ENCODE results near the gene CD14. TPM values are rescaled to one million over a fixed set of nuclear protein-coding genes. Genes with fewer than 3 reads are reported as not detected.

CD14 gene
- total RNA-seq, 1 experiment from 2014 or later, result 0.63 TPM

DNA sequence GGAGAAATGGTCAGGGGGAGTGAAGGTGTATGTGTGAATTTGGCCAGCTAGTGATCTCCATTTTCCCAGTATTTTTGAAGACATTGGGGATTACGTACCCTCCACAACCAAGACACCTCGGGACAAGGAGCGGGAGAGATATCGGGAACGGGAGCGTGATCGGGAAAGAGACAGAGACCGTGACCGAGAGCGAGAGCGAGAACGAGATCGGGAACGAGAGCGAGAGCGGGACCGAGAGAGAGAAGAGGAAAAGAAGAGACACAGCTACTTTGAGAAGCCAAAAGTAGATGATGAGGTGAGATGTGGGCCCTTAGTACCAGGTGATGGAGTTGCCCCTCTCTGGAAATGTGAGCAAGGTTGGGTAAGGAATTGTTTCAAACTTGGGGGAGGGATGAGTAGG is 25.9 kb upstream of the CD14 start:
- ATAC-seq, result no peak
- peaks cover 72% of the 10 kb centered on the region for H3K36me3 Mint-ChIP-seq

More for the DNA sequence above, 25.9 kb upstream of the CD14 start:
- Mint-ChIP-seq H3K4me1 (no peaks in the 10 kb centered on the region), H3K27ac (no peak overlapping the region), H3K4me3 (no peak overlapping the region), H3K9me3 (no peaks in the 10 kb centered on the region), H3K27me3 (ENCODE audit: low read depth) (no peaks in the 10 kb centered on the region)
- CTCF ChIA-PET, result no interaction called here
- no peak for DNase-seq (ENCODE audit: low spot score)
- POLR2A ChIA-PET, result no interaction called here
- TF ChIP-seq ZNF232 (CRISPR knock-in tag; IDR thresholded peaks at IDR 0.05), result no peak
- no peak for TF ChIP-seq ZNF263 (CRISPR knock-in tag; IDR thresholded peaks at IDR 0.05; ENCODE audit: low read depth)
- TF ChIP-seq, protein P1, sequence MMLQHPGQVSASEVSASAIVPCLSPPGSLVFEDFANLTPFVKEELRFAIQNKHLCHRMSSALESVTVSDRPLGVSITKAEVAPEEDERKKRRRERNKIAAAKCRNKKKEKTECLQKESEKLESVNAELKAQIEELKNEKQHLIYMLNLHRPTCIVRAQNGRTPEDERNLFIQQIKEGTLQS (CRISPR knock-in tag; conservative IDR thresholded peaks at IDR 0.05), result no peak
- TF ChIP-seq SP1 (CRISPR knock-in tag; conservative IDR thresholded peaks at IDR 0.05), result no peak
- no peak for TF ChIP-seq NR2C2 (CRISPR knock-in tag; IDR thresholded peaks at IDR 0.05)
- no peak for TF ChIP-seq CBFB (CRISPR knock-in tag; IDR thresholded peaks at IDR 0.05; ENCODE audit: low read depth)
- TF ChIP-seq, protein P2, sequence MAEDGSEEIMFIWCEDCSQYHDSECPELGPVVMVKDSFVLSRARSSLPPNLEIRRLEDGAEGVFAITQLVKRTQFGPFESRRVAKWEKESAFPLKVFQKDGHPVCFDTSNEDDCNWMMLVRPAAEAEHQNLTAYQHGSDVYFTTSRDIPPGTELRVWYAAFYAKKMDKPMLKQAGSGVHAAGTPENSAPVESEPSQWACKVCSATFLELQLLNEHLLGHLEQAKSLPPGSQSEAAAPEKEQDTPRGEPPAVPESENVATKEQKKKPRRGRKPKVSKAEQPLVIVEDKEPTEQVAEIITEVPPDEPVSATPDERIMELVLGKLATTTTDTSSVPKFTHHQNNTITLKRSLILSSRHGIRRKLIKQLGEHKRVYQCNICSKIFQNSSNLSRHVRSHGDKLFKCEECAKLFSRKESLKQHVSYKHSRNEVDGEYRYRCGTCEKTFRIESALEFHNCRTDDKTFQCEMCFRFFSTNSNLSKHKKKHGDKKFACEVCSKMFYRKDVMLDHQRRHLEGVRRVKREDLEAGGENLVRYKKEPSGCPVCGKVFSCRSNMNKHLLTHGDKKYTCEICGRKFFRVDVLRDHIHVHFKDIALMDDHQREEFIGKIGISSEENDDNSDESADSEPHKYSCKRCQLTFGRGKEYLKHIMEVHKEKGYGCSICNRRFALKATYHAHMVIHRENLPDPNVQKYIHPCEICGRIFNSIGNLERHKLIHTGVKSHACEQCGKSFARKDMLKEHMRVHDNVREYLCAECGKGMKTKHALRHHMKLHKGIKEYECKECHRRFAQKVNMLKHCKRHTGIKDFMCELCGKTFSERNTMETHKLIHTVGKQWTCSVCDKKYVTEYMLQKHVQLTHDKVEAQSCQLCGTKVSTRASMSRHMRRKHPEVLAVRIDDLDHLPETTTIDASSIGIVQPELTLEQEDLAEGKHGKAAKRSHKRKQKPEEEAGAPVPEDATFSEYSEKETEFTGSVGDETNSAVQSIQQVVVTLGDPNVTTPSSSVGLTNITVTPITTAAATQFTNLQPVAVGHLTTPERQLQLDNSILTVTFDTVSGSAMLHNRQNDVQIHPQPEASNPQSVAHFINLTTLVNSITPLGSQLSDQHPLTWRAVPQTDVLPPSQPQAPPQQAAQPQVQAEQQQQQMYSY (CRISPR knock-in tag; IDR thresholded peaks at IDR 0.05), result no peak
- TF ChIP-seq SOX15 (CRISPR knock-in tag; IDR thresholded peaks at IDR 0.05), result no peak
- TF ChIP-seq, protein P3, sequence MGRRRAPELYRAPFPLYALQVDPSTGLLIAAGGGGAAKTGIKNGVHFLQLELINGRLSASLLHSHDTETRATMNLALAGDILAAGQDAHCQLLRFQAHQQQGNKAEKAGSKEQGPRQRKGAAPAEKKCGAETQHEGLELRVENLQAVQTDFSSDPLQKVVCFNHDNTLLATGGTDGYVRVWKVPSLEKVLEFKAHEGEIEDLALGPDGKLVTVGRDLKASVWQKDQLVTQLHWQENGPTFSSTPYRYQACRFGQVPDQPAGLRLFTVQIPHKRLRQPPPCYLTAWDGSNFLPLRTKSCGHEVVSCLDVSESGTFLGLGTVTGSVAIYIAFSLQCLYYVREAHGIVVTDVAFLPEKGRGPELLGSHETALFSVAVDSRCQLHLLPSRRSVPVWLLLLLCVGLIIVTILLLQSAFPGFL (CRISPR knock-in tag; IDR thresholded peaks at IDR 0.05; ENCODE audit: borderline replicate concordance), result no peak
- TF ChIP-seq, protein P4, sequence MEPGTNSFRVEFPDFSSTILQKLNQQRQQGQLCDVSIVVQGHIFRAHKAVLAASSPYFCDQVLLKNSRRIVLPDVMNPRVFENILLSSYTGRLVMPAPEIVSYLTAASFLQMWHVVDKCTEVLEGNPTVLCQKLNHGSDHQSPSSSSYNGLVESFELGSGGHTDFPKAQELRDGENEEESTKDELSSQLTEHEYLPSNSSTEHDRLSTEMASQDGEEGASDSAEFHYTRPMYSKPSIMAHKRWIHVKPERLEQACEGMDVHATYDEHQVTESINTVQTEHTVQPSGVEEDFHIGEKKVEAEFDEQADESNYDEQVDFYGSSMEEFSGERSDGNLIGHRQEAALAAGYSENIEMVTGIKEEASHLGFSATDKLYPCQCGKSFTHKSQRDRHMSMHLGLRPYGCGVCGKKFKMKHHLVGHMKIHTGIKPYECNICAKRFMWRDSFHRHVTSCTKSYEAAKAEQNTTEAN (CRISPR knock-in tag; IDR thresholded peaks at IDR 0.05), result no peak
- no peak for TF ChIP-seq ZNF219 (CRISPR knock-in tag; IDR thresholded peaks at IDR 0.05; ENCODE audit: borderline replicate concordance)
- TF ChIP-seq NFYB (CRISPR knock-in tag; conservative IDR thresholded peaks at IDR 0.05; ENCODE audit: low read depth), result no peak
- TF ChIP-seq, protein P5, sequence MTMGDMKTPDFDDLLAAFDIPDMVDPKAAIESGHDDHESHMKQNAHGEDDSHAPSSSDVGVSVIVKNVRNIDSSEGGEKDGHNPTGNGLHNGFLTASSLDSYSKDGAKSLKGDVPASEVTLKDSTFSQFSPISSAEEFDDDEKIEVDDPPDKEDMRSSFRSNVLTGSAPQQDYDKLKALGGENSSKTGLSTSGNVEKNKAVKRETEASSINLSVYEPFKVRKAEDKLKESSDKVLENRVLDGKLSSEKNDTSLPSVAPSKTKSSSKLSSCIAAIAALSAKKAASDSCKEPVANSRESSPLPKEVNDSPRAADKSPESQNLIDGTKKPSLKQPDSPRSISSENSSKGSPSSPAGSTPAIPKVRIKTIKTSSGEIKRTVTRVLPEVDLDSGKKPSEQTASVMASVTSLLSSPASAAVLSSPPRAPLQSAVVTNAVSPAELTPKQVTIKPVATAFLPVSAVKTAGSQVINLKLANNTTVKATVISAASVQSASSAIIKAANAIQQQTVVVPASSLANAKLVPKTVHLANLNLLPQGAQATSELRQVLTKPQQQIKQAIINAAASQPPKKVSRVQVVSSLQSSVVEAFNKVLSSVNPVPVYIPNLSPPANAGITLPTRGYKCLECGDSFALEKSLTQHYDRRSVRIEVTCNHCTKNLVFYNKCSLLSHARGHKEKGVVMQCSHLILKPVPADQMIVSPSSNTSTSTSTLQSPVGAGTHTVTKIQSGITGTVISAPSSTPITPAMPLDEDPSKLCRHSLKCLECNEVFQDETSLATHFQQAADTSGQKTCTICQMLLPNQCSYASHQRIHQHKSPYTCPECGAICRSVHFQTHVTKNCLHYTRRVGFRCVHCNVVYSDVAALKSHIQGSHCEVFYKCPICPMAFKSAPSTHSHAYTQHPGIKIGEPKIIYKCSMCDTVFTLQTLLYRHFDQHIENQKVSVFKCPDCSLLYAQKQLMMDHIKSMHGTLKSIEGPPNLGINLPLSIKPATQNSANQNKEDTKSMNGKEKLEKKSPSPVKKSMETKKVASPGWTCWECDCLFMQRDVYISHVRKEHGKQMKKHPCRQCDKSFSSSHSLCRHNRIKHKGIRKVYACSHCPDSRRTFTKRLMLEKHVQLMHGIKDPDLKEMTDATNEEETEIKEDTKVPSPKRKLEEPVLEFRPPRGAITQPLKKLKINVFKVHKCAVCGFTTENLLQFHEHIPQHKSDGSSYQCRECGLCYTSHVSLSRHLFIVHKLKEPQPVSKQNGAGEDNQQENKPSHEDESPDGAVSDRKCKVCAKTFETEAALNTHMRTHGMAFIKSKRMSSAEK (CRISPR knock-in tag; IDR thresholded peaks at IDR 0.05; ENCODE audit: borderline replicate concordance), result no peak
- no peak for TF ChIP-seq NR3C1 (CRISPR knock-in tag; conservative IDR thresholded peaks at IDR 0.05; ENCODE audit: low read depth)
- no peak for TF ChIP-seq FOXP1 (CRISPR knock-in tag; IDR thresholded peaks at IDR 0.05; ENCODE audit: borderline replicate concordance)
- TF ChIP-seq PRRX2 (CRISPR knock-in tag; IDR thresholded peaks at IDR 0.05), result no peak
- TF ChIP-seq GTF2I (CRISPR knock-in tag; conservative IDR thresholded peaks at IDR 0.05), result no peak
- no peak for TF ChIP-seq FOXK1 (CRISPR knock-in tag; IDR thresholded peaks at IDR 0.05)
- TF ChIP-seq, protein P6, sequence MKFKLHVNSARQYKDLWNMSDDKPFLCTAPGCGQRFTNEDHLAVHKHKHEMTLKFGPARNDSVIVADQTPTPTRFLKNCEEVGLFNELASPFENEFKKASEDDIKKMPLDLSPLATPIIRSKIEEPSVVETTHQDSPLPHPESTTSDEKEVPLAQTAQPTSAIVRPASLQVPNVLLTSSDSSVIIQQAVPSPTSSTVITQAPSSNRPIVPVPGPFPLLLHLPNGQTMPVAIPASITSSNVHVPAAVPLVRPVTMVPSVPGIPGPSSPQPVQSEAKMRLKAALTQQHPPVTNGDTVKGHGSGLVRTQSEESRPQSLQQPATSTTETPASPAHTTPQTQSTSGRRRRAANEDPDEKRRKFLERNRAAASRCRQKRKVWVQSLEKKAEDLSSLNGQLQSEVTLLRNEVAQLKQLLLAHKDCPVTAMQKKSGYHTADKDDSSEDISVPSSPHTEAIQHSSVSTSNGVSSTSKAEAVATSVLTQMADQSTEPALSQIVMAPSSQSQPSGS (CRISPR knock-in tag; IDR thresholded peaks at IDR 0.05; ENCODE audit: borderline replicate concordance, low read depth), result no peak
- TF ChIP-seq, protein P7, sequence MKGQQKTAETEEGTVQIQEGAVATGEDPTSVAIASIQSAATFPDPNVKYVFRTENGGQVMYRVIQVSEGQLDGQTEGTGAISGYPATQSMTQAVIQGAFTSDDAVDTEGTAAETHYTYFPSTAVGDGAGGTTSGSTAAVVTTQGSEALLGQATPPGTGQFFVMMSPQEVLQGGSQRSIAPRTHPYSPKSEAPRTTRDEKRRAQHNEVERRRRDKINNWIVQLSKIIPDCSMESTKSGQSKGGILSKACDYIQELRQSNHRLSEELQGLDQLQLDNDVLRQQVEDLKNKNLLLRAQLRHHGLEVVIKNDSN (CRISPR knock-in tag; IDR thresholded peaks at IDR 0.05), result no peak

Data from WTC11 (cell line).